HG02852 (cell line): ENCODE measurements around the gene DCT.

ENCODE experiments used
- ATAC-seq: cut with Tn5 transposase; IDR thresholded peaks from one replicate; pipeline ENCODE4 v1.9.1; 2021; ENCODE audit warnings: mild to moderate bottlenecking, moderate library complexity; ENCODE audit not compliant: unreplicated experiment

Gene DCT

DNA sequence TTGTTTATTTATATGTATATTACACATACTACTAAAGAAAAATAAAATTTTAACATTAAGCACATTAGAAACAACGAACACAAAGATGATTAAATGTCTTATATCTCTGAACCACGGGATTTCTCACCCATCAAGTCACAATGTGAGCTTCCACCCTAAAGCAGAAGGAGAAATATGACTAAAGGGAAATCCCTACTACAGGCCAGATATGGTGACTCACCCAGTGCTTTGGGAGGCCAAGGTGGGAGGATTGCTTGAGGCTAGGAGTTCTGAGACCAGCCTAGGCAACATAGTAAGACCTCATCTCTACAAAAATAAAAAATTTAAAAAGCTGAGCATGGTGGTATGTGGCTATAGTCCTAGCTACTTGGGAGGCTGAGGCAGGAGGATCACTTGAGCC, 24.6 kb downstream of the DCT start:
- ATAC-seq, result no peak

DNA sequence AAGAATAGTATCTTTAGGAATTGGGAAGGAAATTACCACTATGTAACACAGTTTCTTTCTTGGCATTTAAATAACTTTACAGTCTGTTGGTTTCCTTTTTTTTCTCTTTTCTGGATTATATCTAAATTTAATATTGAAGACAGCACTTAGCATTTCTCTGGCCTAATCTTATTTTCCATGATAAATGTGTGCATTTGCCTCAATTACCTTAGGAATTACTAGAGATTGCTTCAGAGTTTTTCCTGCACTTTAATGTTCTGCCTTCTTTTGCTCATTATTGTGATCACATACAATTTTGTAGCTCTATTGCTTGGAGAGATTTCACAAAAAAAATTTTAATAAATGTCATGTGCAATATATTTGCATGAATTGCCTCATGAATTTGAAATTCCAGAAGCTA, 25.1 kb downstream of the DCT start:
- ATAC-seq, result no peak

DNA sequence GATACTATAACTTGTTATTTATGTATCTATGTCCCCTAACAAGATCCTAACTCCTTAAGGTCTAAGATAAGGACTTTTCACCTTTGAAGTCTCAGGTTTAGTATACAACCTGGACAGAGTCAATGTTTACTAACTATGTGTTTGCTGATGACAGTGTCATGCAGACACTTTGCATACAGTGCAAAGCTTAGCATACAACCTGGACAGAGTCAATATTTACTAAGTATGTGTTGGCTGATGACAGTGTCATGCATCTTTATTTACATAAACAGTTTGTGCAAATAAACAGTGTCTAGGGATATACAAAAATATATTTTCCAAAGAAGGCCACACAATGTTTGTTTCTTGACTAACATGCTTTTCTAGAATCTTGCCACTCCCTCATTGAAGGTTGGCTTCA, 34.7 kb downstream of the DCT start:
- no peak for ATAC-seq

DNA sequence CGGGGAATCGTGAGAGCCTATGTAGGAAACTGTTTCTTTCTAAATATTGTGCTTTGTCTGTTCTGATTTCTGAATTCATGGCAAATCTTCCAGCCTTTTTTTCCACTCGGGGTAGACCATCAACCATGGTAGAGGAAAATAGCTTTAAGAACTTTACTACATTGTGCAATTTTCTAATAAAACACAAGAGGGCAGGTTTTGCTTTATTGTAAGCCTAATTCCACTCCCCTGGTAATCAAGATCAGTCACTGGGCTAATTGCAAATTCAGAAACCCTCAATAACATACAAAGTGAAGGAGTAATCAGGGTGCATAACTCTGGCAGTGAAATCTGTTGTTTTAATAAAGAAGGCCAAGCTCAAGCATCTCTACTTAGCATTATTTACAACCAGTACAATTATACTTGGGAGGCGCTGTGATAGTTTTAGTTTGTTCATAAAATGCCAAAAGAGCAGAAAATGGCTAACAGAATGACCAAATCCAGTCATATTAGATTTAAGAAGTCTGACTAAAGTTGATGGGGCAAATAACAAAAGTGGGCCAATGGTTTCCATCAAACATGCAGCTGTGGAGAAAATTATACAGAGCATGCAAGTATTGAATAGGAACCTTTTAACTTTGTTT, 43.8 kb downstream of the DCT start:
- ATAC-seq, result peak; percentile 67

DNA sequence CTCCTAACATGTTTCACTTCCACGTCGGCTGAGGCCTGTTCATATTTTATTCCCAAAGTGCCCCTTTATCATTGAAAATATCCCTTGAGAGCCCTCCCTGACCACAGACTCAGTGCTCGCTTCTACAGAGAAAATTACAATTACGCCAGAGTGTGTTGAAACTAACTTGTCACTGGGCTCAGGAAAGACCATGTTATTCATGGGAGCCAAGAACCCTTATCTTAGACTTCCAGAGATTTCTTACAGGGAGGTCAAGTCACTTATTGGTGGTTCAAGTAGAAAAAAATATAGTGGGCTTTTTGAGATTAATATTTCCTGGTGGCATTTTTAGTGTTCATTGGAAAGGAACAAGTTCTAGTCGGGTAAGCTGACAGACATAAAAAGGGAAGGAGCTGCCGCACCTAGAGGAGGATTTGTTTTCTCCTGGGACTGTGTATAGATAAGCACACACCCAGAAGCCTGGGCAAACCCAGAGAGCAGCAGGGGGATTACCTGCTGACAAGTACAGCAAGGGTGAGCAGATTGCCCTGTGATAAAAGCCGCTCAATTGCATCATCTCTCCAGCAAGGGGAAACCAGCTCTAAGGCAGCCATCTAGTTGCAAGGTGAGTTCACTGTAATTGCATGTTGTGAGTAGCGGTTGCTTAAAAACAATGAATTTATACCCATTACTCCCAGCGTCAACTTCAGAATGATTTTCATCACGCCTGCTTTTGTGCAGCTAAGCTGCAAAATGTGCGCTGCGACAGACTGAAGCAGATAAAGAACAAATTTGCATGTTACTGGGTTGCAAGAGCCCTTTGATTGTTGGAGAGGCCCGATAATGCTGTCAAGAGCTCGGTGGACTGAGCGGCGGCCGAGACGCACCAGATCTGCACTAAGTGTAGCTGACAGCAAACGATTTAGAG, 46.2 kb downstream of the DCT start:
- peak; percentile 54 for ATAC-seq

DNA sequence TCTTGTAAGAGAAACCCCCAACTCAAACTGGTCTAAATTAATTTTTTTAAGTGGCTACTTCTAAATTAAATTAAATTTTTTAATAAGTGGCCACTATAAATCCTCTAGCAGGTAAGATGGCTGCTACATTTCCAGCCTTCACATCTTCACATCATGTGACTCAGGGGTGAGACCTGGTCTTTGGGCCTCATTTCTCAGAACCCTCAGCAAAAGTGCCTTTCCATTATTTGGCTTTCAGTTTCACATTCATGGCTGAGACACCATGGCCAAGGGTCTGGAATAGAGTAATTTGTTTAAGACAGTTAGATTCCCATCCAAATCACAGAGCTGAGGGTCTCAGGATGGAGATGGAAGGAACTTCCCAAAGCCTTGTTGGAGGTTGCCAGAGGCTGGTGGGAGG, 47.5 kb downstream of the DCT start:
- no peak for ATAC-seq

DNA sequence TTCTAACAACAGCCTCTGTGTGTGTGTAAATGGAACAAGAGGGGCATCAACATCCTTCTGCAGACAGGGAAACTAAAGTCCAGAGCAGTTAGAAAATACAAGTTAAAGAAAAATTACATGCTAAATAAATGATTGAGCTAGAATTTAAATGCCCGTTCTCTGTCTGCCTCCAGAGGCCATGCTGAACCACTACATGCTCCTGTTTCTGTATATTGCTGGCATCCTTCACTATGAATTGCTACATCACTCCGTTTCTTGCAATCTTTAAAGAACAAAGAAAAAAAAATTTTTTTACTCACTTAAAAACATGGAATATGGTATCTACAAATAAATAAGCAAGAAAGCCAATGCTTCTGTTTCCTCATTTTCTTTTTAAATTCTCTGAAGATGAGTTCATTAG, 47.9 kb downstream of the DCT start:
- no peak for ATAC-seq

DNA sequence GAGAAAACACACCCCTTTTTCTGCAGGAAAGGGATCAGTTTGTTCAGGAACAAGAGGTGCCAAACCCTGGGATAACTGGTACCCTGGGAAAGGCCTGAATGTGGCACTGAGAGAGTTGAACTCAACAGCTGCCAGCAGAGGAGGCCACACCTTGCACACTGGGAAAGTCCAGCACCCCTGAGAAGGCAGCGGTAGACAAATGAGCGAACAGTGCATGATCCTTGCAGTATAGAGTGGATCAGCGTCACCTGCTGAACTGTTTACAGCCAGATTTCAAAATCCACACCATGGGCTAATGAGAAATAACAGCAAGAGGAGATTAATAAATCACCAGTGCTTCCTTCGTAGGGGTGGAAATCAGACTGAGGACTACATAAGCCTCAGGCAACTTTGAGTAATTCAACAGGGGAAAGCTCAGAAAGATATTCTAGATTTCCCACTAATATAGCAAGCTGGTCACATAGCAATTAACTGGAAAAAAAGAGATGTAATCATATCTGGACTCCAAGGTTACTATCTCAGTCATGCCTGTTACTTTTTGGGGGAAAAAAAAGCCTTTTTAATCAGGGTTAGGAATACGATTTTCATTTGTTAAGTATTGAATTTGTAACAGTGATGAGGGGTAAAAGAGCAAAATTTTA, 52.0 kb downstream of the DCT start:
- no peak for ATAC-seq

DNA sequence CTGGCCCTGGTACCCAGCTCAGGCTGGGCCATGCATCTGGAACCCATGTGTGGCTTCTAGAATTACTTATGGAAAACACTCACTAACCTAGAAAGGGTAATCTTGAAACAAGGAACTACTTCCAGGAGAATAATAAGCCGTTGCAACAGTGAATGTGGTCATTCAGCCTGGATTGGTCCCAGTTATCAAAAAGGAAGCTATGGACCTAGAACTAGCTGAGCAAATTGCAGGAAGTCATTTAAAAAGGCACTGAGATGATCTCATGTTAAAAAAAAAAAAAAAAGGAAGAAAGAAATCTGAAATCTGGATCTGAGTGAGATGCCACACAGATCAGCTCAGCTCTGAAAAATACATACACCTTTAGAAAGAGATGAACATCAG, 59.6 kb downstream of the DCT start:
- no peak for ATAC-seq

DNA sequence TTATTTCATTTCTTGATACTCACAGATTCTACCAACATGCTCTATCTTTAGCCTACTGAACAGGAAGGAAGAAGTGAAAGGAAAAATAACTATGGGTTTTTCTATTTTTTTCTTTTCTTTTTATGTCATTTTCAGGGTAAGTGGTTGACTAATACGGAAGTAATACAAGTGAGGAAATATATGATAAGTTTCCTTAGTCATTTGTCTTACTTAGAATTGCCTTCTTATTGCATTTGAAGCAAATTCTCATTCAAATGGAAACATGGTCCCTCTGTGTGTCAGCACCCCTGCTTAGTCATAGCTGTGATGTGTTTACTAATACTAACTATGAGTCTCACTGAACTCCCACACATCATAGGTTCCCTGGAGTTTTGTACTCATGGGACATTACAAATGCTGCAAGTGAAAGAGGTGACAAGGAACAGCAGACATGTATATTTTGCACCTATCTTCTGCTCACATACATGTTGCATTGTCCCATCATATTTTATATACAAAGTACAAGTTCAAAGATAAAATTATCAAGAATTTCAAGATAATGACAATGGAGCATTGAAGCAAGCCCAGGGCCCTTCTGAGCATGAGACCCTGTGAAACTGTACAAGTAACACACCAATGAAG, 60.1 kb downstream of the DCT start:
- ATAC-seq, result peak; percentile 66

DNA sequence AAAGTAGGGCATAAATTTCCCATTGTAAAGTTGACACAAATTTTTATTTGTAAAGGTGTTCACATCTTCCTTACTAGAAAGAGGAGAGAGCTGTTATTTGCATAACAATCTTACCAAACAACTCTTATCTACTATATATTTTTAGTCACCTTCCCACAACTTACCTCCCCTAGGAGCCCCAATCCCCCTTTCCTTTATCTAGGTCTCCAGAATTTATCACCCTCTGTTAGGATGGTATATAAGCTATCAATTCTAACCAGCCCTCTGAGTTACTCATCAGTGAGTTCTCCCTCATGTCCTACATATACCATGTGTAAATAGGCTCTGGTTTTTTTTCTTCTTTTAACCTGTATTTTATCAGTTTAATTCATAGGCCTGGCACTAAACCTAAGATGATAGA, 62.2 kb downstream of the DCT start:
- no peak for ATAC-seq

DNA sequence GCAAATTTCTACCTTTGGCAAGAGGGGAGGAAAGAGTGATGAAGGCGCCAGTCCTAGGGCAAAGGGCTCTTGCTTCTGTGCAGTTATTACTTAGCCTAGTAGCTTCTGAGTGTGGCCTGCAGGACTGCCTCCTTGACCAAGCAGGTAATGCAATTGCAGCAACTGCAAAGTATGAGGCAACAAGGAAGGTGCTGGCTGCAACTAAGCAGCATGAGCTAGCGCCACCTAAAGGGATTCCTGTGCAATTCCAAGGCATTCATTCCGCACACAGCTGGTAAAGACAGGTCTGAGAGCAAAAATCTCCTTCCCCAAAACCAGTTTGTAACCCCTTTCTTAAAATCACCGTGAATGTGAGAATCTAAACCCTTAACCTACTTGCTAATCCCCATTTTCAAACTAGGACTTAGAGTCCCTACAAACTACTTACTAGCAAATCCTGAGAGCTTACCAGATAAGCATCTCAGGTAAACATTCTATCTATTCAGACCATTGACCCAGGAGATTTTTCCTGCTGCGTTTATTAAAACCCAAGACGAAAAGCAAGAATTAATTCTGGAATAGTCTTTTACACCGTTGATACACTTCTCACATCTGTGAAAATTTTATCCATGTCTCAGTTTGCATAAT, 62.9 kb downstream of the DCT start:
- no peak for ATAC-seq

DNA sequence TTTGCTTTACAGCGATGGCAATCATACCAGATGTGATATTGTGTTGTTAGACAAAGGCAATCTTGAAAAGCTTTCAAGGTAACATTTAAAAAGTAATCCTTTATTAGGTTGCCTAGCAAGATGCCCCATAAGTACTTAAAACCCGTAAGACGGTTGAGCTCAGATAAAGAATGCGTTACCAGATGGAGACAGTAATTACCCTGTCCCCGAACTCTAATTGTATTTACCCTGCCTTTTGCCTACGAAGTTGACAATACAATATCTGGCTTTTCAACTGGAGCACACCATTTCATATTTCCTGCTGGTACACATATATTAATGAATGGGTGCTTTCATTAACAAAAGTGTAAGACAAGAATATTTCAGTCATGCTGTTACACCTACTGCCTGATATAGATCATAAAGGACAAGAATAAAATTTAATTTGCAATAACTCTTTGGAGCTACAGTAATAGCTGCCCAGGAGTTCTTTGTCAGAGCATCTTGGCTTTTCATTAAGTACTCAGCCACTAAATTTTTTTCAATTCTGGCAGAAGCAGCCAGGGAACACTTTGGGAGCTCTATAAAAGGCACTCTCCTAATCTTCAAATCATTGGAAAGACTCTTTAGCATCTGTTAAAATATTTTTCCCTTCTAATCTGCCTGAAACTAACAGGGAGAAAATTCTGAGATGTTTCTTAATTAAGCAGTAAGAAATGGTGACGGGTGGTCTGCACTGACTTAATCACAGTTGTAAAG, 63.8 kb downstream of the DCT start:
- no peak for ATAC-seq

DNA sequence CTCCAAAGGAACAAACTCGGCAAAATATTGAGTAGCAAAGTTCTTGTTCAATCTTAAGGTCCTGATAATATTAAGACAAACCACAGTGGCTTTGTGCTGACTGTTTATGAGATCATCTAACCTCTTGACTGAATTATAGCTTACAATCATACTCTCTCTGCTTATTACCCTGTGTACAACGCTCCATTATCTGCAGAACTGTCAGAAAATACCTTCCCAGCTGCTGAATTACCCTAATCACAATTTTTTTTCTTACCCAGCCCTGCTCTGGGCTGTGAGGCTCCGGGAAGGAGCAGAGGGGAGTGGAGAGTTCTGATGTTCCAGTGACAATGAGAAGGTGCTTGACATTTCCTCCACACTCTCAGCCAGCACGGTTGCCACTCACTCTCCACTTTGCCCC, 64.8 kb downstream of the DCT start:
- ATAC-seq, result no peak

DNA sequence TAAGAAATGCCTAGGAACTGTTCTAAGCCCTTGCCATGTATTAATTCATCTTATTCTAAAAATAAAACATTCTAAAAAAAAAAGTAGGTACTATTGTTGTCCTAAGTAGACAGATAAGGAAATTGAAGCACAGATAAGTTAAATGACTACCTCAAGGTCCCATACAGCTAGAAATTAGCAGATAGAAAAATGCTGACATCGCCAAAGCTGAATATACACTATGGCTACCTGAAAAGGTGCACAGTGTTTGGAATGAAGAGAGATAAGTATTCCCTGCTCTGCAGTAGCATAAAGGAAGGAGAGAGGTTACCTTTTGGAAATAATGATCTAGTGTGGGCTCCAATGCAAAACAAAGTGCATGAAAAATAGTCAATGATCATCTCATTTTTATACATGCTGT, 65.3 kb downstream of the DCT start:
- no peak for ATAC-seq

DNA sequence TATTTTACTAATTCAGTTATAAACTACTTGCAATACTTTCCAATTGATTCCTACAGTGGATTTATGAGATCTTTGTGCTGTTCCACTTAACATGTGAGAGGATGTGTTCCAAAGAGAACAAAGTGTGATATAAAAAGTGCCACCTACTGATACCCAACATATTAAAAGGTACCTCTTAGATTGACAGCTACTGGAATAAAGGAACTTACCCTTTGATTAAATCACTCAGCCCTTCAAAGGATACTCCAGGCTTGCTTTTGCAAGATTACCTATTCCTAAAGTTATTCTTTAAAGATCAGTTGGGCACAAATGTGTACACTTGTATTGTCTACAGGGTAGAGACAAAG, 65.9 kb downstream of the DCT start:
- no peak for ATAC-seq

DNA sequence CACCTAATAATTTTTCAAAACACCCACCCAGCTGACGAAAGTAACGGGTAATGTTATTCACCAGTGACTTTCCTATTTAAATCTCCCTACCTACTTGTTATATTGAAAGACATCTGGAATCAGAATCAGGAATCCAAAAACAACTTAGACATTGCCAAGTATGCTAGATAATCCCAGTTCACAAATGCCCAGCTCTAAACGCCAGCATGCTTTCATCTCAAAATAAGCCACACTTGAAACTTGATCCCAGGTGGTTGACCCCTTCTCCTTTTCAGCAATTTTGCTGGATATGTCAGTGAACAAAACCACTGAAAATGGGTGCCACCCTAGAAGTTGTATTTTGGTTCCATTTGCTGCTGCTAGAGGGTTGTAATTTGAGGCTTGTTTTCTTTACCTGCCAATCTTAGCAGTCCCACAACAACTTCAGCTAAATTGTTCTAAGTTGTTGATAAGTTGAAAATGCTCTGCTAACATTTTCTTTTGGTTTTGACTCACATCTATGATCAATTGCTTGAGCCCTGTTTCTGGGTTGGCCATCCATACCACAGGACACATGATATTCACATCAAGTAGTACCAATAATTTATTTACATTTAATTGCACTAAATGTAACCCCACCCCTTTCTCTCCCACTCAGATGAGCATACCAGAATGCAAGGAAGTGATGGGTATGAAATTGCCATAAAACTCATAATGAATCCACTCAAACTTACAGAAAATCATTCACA, 66.4 kb downstream of the DCT start:
- no peak for ATAC-seq

DNA sequence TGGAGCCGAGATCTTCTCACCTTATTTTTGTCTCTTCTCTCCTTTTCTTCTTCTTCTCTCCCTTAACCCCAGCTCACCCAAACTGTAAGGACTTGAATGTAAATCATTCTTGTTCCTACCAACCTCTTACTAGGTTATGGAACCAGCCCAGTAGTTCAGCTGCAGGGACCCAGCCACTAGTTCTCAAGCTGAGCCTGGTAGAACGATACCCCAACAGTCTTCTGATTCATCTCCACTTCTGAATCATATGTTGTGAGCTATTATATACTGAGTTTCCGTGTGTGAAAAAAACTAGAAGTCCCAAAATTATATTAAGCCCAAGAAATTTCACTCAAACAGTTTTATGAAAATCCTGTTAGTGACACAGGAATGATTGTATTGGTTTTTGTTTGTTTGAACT, 67.7 kb downstream of the DCT start:
- no peak for ATAC-seq

DNA sequence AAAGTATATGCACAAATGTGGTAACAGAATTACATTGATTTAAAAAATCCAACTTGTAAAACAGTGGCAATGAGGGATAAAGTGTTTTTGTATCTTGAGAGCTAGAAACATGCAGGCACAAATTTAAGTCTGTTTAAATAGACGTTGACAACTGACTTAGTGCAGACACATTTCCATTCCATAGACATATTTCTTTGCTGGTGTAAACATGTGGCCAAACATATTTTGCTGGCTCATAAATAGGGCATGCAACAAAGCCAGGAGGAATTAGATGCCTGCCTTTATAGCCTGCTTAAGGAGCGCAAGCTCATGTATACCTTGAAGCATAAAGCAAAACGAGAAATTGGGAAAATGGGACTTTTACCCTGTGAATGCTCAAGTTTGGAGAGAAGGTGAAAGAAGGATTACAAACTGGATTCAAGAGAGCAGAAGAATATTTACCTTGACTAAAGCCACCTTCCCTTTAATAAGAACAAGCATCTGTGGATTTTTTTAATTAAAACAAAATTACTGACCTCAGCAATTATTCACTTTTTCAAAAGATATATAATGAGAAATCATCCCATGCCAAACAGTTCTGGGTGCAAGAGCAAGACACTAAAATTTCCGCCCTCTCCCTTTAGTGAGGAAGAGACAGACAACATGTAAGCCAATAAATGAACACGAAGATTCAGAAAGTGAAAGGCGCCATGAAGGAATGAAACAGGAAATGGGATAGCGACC, 71.0 kb downstream of the DCT start:
- no peak for ATAC-seq
